CD1c-positive myeloid dendritic cell (primary cell): ENCODE data around the gene RTKN2.

Experiments used
- DNase-seq: peaks from one replicate; pipeline ENCODE4 v3.0.0-alpha.2; 2016; ENCODE audit errors: extremely low spot score

The RTKN2 gene

DNA sequence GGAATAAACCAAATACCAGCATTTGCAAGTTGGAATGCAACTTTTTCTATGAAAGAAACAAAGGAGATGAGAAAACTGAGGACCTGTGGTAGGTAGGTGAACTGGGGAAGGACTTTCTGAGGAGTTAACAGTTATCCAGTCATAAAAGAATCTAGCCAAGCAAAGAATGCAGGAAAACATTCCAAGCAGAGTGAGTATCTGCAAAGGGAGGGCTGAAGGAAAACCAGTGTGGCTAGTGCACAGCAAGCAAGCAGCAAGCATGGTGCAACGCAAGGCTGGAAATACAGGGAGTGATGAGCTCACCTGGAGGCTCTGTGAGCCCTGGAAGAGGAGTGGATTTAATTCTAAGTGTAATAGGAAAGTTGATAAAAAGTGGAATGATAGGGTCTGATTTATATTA, 44.0 kb downstream of the RTKN2 start:
- DNase-seq = no peak

DNA sequence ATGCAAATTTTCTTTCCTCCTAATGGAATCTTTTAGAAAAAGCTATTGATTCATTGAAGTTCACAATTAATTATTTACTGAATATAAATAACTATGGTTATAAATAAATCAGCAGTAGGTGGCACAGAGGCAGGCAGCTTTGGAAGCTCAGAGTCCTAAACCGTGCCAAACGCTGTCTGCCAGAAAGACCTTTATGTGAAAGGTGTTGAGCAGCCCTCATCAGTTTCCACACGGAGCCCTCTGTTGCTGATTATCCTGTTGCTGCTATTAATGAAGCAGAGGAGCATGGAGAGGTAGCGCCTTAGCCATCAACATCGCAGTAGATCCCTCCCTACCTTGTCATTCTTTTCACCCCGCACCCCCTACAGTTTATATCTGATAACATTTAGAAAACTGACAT, 51.0 kb downstream of the RTKN2 start:
- no peak for DNase-seq

DNA sequence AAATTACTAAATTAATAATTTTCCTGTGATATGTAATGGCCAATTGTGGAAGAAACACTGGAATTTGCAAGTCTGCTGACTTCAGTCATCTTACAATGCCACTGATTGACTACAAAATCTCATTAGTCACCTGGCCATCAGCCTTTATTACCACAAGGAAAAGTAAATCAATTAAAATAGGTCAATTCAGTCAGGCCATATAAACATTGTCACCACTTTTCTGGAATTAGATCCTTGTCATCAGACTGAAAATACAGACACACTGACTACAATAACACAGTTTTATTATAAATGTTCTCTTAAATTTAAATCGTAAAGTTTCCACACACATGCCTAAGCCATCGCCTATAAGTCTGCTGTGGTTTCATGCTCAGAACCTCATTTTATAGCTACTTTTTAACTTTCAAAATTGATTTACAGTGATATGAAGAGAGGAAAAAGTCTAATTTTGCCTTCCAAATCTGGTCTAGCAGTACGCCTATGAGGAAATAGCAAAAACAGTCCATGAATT, 54.2 kb downstream of the RTKN2 start:
- DNase-seq = no peak

DNA sequence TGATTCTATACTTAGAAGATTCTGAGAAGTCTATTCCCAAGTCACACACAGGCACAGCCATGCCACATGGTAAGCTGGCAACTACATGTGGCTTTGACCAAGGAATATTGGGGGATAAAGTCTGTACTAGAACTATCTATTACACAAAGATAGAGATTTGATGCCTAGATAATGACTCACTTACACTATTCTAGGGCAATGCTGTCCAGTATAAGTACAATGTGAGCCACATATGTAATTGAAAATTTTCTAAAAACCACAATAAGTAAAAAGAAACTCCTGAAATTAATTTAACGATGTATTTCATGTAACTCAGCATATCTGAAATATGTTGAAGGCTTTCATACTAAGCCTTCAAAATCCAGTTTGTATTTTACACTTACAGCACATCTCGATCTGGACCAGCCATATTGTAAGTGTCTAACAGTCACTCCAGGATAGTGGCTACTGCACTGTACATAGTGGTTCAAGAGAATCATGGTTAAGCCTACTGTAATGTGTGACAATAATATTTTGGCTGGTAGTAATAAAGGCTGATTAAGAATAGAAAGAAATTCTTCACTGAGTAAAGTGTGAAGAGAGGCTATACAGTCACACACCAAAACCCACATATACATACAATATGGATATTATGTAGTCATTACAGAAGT, 62.8 kb downstream of the RTKN2 start:
- no peak for DNase-seq

DNA sequence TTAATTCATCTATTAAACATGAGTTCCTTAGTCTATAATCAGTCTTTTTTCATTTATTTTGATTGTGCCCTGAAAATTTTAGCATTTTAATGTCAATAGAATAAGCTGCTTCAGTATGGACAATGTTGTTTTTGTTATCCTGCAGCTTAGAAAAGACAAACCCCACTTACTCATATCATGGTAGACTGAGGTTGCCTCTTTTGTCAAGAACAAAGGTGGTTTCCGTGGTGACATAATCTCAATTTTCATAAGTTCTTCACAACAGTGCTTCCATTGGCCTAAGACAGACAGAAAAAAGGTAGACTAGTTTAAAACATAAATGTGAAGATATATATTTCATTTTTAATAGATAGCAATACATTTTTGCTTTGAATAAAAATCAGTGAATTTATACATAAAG, 69.1 kb downstream of the RTKN2 start:
- DNase-seq = no peak

DNA sequence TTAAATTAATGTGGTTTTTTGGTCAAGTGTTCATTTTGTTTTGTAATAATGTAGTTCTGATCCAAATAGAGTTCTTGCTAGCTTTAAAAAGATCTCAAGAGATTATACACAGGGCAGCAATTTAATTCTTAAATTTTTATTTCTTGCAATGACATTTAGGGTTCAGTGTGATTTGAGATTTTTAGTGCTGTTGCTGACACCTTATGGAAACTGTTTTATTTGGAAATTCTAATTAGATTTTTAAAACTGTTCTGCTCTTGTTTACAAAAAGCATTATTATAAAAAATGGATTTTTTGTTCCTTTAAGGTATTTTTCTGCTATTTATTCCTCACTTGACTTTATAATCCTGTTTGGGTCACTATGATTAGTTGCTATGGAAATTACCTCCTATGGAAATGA, 72.1 kb downstream of the RTKN2 start:
- no peak for DNase-seq

DNA sequence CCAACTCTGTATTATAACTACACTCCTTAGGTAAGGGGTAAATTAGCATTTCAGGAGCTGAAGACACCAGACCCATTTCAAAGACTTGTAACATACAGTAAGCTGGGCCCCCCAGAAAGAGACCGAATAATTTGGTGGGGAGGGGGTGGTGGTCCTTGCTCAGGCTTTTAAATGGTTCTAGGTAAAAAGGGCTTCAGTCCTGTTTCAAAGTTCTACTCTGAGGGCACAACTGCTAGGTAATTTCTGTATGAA, 73.0 kb downstream of the RTKN2 start:
- DNase-seq = no peak

DNA sequence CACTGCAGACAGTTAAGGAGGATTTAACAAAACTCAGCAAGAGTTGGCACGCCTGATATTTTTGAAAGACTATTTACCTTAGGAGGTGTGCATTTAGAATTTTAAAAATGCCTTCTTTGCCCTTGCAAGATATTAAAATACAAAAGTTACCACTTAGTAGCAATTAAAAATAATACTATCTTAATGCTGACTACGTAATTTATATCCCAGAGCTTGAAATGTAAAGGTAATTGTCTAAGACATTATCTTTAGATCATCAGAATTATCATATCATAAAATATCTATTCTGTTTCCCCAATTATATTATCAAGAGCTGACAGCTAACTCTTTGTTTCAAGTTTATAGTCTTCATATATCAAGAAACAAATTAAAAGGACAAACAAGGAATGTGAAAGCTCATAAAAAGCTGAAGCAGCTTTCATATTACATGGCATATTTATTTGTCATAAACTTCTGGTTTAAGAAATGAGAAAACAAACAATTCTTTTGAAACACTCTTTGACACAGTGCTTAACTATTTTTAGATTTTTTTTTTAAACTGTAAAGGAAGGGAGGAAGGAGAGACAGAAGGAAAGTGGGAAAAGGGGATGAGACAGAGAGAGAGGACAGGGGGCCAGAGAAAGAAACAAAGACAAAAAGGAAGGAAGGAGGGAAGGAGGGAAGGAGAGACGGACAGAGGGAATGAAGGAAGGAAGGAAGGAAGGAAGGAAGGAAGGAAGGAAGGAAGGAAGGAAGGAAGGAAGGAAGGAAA, 73.5 kb downstream of the RTKN2 start:
- DNase-seq = no peak

DNA sequence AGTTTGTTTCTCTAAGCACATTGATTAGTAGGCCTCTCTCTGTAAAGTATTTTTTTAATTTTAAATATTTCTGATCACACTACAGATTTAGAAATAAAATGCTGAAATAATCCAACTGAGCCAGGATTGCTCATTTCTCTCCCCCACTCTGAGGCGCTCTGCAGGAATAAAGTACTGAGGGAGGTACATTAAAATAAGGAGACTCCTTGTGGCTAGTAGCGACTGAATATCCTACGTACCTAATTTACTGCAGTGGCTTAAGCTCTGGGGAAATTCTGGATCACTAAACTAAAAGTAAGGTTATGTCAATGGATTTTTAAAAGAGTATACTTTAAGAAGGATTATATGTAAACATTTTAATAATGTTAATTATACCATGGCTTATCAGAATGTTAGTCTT, 75.2 kb downstream of the RTKN2 start:
- DNase-seq = no peak

DNA sequence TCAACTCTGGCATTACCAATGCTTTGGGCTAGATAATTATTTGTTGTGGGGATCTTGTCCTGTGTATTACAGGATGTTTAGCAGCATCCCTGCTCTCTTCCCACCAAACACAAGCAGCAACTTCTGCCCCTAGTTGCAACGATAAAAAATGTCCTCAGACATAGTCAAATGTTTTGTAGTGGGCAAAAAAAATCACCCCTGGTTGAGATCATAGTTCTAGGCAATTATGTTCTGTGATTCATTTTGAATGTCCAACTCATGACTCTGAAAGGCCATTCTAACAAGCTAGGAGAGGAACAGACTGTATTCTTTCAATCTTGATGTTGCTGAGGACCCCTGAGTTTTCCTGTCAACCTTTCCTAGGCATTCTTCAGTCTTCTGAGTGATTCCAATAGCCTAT, 79.5 kb downstream of the RTKN2 start:
- no peak for DNase-seq

DNA sequence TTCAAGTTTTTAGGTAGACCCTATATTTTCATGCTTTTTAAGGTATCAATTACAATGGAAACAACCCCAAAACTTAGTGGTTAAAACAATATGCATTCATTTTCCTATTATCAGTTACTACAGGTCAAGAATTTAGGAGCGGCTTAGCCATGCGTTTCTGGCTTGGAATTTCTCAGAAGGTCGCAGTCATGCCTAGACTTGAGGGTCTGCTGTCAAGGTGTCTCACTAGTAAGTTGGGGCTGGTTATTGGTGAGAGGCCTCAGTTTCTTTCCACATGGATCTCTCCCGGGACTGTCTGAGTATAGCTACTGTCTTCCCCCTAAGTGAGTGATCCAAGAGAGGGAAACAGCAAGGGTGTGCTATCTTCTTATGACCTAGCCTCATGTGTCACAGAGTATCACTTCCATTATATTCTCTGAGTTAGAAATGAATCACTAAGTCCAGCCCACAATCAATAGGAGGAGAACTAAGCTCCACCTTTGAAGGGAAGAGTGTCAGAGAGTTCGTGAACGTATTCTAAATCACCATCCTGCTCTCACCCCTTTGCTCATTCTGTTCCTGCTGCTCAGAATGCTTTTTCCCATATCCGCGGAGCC, 80.5 kb downstream of the RTKN2 start:
- DNase-seq = peak; percentile 11

DNA sequence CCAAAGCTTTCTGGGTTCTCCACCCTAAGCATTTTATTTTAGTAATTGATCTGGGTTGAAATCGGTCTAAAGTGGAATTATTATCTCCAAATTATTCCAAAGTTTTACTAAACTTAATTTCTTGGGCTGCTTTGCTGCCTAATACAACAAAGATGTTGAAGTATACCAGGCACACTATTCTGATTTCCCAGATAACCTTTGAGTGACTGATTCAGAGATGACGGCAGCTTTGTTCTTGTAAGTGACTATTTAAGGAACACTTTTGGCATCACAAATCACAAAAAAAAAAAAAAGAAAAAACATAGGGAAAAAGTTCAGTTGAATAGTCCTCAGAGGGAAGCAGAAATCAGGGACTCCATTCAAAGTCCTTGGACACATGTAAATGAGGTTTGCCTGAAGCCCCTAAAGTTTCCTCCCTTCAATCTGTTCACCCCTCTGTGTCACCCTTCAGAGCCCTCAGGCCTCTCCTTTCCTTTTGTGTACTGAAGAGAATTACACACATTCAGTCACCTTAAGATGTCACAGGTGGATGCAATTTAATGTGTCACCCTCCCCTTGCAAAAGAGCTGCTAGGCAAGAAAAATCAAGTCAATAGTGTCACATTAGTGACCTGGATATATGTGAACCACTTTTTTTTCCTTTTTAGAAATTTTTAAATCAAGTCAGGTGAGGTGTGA, 81.5 kb downstream of the RTKN2 start:
- DNase-seq = no peak

DNA sequence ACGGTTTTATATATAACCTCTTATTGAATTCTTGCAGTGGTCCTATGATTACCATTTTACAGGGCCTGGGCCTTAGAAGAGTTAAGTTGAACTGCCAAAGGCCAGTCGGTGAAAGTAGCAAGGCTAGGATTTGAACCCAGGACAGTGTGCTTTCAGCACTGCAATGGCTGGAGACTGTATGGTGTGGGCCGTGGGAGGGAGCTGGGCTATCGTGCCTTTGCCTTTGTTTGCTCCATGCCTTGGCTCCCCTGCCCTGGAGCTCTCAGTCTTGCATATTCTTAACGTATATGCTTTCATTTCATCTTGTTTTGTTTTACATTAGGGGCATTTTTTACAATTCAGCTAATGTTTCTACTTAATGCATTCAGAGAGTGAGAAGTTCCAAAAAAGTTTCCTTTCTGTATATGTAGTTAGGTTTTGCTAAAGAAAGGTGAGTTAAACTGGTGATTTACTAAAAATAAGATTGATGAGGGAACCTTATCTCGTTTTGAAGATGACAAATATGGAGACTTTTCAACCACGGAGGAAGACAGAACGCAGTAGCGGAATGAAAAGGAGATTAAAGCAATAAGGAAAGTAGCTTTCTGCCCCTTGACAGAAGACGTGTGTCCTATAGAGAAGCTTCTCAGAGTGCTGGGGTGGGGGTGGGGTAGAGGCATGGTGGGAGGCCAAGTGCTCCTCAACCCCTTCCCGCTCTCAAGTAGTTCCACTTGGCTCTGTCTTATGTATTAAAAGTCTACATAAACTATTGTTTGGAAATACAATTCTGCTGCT, 82.5 kb downstream of the RTKN2 start:
- DNase-seq = no peak

DNA sequence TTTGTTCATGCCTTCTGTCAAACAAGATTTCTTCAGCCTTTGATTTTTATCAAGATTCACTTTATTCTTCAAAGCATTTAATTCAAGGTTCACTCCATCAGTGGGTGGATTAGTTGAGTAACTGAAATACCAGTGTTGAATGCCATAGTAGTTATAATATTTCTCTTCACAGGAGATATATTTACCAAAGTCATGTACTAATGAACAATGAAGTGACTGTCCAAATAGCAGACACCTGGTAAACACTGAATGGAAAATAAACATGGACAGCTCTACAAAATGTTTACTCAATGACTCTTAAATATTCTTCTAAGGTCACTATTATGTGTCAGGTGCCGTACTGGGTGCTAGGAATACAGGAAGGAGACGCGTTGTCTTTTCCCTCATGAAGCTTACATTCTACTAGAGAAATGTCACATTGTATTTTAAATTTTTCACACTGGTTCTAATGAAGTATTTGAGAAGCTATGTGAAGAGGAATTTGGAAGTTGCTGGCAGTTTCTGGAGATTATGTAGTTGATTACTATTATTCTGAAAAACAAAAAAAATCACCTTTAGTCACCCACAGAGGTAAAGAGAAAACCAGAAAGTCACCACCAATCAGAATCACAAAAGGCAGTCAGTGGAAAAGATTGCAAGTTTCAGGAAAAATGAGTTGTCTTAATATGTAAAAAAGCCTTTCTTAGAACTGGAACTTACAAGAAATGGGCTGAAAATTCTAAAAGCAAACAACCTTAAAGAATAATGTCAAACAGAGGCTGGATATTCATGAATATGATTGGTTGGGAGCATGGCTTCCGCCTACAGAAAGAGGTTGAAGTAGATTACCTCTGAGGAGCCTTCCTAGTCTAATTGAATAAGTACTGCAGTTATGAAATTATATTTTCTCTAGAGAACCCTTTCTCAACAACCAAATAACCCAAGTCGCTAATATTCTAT, 84.5 kb downstream of the RTKN2 start:
- DNase-seq = no peak

DNA sequence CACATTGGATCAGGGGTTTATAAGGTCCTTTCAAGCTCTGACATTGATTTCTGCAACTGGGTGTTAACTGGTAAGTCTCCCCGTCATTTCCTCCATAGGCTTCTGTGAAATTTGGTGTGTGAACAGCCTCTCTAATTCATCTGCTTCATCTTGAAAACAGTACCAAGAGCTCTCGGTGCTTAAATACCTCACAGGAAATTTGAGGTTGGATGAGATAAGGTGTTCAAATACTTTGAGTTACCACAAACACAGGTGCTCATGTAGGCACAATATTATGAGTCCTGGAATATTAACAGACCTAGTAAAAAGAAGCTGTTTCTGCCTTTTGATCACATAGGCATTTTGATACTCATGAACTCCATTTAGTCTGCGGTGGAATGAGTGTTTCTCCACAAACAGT, 85.2 kb downstream of the RTKN2 start:
- peak; percentile 44 for DNase-seq

DNA sequence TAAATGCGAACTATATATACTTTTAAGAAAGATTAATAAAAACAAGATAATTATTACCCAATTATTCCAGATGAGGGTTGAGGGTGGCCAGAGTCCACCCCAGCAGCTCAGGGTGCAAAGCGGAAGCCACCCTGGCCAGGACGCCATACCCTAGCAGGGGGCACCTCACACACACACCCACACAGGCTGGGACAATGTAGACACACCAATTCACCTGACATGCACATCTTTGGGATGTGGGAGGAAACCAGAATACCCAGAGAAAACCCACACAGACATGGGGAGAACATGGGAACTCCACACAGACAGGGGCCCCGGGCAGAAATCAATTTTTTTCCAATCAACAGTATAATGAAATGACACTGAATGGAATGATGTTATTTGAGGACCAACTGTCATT, 86.0 kb downstream of the RTKN2 start:
- no peak for DNase-seq

DNA sequence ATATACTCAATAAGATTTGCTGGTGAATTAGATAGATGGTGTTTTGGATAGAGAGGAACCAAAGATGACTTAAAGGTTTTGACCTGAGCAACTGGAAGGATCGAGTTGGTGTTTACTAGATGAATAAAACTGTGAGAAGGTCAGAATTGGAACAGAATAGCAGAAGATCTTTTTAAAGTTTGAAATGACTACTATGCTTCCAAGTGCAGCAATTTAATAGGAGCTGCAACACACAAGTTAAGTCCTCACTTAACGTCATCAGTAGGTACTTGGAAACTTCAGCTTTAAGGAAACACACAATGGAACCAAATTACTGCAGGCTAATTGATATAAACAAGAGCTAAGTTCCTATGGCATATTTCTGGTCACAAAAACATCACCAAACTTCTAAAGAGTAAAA, 86.5 kb downstream of the RTKN2 start:
- no peak for DNase-seq

DNA sequence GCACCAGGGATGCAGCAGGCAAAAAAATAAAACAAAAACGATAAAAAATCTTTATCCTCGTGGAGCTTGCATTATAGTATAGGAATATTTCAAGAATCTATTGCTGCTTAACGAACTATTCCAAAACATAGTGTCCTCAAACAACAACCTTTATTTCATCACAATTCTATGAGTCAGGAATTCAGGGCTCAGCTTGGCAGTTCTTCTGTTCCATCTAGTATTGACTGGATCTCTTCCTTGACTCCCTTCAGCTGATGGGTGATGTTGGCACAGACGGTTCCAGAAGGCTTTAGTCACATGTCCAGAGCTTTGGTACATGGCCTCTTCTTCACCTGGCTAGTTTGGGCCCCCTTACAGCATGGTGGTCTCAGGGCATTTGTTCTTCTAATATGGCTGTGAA, 88.0 kb downstream of the RTKN2 start:
- DNase-seq = no peak

DNA sequence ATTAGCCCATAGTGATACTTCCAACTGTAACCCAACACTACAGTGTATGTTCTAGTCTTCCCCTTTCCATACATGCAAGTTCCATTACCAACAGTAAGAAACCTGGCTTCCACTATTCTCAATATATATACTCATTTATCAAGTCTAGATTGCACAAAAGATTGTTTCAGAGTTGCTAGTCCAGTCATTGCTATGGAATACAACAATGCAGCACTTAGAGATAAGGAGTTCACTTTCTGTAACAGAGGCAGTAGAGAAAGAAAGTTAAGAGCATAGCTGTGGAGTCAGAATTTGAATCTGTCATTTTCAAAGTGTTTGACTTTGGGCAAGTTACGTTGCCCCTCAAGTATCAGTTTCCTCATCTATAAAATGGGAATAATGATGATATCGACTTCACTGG, 90.1 kb downstream of the RTKN2 start:
- DNase-seq = no peak

DNA sequence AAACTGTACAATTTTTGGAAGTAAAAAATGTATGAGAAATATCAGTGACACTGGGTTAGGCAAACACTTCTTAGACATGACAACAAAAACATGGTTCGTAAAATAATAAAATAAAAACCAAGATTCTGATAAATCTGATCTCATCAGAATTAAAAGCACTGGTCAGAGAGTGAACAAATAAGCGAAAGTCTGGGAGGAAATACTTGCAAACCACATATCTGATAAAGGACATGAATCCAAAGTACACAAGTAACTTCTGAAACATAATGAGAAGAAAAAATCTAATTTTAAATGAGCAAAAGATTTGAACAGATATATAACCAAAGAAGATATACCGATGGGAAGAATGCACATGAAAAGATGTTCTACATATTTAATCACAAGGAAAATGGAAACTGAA, 91.5 kb downstream of the RTKN2 start:
- no peak for DNase-seq

DNA sequence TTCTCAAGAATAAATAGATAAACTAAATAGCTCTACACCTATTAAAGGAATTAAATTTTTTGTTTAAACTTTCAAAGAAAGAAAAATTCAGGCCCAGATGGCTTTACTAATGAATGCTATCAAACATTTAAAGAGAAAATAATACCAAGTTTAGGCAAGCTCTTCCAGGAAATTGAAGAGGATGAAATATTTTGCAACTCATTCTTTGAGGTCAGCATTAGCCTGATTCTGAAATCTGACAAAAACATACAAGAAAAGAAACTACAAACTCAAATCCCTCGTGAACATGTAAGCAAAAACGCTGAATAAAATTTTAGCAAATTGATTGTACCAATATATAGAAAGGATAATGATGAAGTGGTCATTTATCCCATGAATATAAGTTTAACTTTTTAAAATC, 93.4 kb downstream of the RTKN2 start:
- no peak for DNase-seq
